Activated naive CD4-positive, alpha-beta T cell (primary cell): Measurements from ENCODE around the gene LCN10.
"Not testable (repeated sequence)": the region's sequence is repeated elsewhere in the genome, so short reads cannot be mapped to it uniquely, and the experiment has no call there.

Source experiments
- DNase-seq, 4 experiments: peaks; one replicate each; lab custom pipeline; 2025; lab: John Stamatoyannopoulos, UW

Gene LCN10

GRCh38 chr9:136771907-136772415 lies 29.2 kb upstream of the LCN10 start:
- no peak for DNase-seq

- peak in 3 of 4 experiments; percentile 7 to 44 (median 41) for DNase-seq
These were observed 27.0 kb upstream of the LCN10 start for GRCh38 chr9:136769710-136770191.

DNA sequence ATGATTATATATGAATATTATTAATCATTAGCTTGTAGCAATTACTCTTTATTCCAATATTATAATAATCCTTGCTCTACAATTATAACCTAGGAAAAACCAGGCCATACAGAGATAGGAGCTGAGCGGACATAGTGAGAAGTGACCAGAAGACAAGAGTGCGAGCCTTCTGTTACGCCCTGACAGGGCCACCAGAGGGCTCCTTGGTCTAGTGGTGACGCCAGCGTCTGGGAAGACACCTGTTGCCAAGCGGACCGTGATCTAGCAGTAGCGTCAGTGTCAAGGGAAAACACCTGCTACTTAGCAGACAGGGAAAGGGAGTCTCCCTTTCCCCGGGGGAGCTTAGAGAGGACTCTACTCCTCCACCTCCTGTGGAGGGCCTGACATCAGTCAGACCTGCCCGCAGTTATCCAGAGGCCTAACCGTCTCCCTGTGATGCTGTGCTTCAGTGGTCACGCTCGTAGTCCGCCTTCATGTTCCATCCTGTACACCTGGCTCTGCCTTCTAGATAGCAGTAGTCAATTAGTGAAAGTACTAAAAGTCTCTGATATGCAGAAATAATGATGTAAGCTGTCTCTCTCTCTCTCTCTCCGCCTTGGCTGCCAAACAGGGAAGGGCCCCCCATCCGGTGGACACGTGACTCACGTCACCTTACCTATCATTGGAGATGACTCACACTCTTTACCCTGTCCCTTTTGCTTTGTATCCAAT lies 23.8 kb upstream of the LCN10 start:
- DNase-seq, result not testable (repeated sequence)

DNA sequence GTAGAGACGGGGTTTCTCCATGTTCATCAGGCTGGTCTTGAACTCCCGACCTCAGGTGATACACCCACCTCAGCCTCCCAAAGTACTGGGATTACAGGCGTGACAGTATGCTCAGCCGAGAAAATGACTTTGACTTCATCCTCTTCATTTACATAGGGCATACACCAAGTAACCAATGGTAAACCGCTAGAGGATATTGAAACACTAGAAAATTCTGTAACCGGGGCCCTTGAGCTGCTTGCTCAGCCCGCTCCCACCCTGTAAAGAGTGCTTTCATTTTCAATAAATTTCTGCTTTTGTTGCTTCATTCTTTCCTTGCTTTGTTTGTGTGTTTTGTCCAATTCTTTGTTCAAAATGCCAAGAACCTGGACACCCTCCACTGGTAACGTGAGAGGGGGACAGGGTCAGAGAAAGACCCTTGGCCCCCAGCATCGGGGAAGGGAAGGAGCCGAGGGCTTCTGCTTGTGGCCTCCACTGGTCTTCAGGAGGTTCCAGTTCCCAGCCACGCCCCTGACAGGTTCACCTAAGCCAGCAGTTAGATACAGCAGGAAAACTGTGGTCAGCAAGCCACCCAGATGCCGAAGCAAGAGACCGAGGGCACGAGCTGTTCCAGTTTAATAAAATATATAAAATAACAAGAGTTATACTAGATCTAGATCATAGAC lies 23.1 kb upstream of the LCN10 start:
- not testable (repeated sequence) for DNase-seq

GRCh38 chr9:136765041-136765440 lies 22.3 kb upstream of the LCN10 start:
- no peak for DNase-seq

DNA sequence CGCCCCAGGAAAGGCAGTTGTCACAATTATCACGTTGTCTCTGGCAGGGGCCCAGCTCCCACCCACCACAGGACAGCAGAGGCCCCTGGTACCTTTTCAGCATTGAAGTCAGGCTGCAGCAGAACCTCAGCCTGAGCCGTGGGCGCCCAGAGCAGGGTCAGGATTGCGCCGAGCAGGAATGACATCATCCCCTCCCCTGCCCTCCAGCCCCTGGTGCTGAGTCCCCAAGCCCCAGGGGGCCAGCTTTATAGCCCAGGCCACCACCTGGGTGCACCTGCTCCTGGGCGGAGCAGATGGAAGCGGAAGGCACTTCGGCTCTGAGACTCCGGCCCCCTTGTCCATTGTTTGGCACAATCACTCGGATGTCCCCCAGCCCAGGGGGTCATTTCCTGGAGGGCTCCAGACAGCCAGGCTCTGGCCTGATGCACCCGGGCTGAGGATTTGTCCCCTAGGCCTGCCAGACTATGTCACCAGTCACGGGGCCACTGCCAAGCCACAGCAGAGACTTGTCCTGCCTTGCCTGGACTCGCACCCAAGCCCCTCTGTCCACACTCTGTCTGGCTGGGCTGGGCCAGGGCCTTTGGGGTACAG lies 21.7 kb upstream of the LCN10 start, which contains the start of gene LCN15:
TSS of gene LCN15 (minus strand) at position 218 of the 591 bp plus-strand sequence. CDS start at position 188, 30 bp downstream.
- no peak for DNase-seq

DNA sequence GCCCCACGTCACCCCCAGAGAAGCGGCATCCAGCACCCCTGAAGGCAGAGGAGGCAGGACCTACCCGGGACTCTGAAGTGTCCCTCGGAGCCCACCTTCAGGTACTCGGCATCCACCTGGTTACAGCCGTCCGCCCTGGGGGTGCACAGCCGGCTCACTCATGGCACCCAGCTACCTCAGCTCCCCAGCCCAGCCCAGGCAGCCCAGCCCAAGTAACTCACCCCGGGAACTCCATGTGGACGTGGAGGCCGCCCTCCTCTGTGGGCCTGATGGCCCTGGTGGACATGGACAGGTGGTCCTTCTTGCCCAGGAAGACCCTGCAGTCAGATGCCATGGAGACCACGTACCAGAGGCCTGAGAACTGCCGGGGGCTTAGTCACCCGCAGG lies 20.9 kb upstream of the LCN10 start:
- DNase-seq, result no peak

DNA sequence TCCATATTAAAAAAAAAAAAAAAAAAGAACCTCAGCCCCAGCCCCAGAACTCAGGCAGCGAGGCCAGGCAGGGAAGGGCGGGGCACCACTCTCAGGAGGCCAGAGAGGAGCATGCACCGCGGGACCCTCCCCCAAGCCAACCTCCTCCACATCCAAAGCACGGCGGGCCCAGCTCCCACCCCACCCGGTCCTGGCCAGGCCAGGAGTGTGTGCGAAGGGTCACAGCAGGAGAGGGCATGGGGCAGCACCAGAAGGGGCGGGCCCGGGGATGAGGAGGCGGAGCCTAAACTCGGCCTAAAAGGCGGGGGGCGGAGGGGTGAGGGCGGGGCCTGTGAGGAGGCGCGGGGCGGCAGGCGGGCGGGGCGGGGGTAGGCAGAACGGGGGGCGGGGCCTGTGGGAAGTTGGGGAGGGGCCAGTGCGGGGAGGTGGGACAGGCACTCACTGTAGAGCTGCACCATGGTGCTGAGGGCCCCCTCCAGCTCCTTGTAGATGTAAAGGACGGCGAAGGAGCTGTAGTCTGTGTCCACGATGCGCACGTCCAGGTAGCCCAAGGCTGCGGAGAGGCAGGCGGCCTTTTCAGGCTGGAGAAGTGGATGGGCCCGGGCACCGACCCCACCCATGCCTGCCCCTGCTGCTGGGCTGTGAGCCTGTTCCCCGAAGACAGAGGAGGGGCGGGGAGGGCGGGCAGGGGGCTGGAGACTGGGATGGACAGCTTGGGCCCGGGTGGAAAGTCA lies 20.3 kb upstream of the LCN10 start:
- DNase-seq, result peak in 1 of 4 experiments; percentile 12

DNA sequence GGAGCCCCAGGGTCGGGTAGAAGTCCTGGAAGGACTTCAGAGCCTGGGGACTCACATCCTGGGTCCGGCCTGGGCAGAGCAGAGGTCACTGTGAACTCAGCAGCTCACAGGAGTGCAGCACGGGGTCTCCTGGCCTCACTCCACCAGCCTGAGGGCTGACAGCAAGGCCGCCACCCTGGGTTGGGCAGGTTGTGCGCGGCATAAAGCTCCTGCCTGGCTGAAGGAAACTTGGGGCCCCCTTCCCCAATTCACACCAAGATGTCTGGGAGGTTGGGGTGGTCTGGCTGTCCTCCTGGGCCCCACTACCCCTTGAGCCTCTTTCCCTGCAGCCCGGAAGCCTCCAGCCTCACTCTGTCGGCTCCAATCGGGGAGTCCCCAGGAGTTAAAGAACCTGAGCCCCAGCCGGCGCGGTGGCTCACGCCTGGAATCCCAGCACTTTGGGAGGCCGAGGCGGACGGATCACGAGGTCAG lies 19.5 kb upstream of the LCN10 start:
- DNase-seq, result no peak

- DNase-seq, result no peak
These were observed 18.8 kb upstream of the LCN10 start for GRCh38 chr9:136761545-136761981.

DNA sequence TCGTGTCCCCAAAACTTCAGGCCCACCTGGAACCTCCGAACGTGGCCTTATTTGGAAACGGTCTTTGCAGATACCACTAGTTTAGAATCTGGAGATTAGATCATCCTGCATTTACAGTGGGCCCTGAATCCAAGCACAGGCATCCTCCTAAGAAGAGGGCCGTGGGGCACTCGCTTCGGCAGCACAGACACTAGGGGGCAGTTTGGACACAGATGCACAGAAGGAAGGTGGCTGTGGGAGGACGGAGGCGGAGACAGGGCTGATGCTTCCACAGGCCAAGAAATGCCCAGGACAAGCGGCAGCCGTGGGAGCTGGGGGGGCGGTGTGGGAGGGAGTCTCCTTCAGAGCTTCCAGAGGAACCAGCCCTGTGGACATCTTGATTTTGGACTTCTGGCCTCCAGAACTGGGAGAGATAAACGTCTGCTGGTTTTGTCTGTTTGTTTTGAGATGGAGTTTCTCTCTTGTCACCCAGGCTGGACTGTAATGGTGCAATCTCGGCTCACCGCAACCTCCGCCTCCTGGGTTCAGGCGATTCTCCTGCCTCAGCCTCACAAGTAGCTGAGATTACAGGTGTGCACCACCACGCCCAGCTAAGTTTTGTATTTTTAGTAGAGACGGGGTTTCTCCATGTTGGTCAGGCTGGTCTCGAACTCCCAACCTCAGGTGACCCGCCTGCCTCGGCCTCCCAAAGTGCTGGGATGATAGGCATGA lies 18.2 kb upstream of the LCN10 start:
- not testable (repeated sequence) for DNase-seq

- no peak for DNase-seq
These were observed 17.7 kb upstream of the LCN10 start for GRCh38 chr9:136760424-136760823.

GRCh38 chr9:136759436-136760325 lies 16.9 kb upstream of the LCN10 start:
- DNase-seq, result no peak

DNA sequence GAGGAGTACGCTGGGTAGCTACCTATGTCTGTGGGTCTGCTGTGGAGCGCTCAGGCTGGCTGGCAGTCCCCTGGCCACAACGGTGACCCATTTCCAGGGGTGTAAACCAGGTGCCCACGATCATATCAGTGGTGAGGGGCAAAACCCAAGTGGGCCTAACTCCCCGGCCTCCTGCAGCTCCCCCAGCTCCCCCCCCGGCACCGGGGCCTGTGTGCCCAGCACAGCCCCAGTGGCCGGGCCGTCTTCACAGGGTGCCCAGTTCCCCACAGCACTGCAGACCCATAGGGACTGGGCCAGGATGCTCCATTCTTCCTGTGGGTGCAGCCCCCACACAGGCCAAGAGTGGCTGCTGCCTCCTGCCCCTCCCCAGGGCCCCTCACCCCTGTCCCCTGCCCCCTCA lies 16.3 kb upstream of the LCN10 start:
- DNase-seq, result no peak

DNA sequence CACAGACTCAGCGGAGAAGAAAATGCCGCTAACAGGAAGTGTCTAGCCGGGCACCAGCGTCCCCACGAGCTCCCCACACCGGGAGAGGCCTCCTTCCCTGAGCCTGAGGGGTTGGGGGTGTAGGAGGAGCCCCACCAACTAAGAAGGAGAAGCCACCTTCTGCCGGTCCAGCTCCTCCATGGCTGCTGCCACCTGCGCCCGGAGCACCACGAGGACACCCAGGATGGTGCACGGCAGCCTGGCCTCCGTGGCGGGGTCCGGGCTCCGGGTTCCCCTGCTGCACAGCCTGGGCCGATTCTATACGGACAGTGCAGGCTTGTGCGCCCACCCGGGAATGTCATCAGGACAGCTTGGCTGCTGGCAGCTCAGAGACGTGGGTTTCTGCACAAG lies 15.0 kb upstream of the LCN10 start:
- DNase-seq, result no peak

DNA sequence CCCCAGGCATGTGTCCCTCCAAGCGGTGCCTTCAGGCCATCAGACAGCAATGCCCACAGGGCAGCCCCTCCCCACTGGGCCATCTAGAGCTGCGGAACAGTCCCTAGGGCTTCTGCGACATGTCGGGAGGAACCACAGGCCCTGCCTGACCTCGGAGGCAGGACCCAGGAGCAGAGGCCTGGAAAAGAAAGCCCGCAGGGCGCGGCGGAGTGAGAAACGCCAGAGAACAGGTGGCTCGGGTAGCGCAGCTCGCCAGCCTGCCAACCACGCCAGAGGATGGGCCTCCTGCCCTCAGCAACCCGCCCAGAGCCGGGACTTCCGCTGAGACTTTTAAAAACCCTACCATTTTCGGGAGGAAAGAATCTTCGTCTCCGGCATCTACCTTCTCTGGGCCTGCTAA lies 14.6 kb upstream of the LCN10 start:
- DNase-seq, result no peak

- no peak for DNase-seq
These were observed 14.1 kb upstream of the LCN10 start for GRCh38 chr9:136756836-136757235.

- DNase-seq, result no peak
These were observed 13.3 kb upstream of the LCN10 start for GRCh38 chr9:136756134-136756438.

DNA sequence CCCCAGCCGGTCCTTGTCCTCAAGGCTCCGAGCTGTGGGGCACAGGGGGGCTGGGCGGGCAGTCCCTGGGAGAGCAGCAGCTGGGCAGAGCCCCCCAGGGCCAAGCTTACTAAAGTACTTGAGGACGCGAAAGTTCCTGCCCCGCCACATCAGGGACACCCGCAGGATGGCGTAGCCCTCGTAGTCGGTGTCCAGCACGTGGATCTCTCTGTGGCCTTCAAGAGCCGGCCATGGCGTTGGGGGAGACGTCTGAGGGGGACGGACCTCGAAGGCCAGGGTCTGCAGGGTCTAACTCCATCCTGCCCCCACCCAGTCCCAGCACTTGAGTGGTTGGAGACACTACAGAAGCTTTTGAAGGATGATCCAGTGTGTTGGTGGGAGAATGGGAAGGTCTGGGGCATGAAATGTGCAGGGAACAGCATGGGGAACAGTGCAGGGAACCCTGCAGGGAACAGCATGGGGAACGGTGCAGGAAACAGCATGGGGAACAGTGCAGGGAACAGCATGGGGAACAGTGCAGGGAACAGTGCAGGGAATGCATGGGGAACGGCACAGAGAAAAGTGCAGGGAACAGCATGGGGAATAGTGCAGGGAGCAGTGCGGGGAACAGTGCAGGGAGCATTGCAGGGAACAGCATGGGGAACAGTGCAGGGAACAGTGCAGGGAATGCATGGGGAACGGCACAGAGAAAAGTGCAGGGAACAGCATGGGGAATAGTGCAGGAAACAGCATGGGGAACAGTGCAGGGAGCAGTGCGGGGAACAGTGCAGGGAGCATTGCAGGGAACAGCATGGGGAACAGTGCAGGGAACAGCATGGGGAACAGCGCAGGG lies 12.8 kb upstream of the LCN10 start:
- not testable (repeated sequence) for DNase-seq
